AG10803 (cell line): Measurements from ENCODE around the gene KAZALD1.
A peak's percentile ranks its signal among the peaks of the same experiment; 100 is the strongest.

Experiments used
- DNase-seq: peaks from one replicate; pipeline ENCODE4 v3.0.0; 2010; ENCODE audit warnings: low read depth
- H3K4me3 ChIP-seq: 2 replicates; pipeline ENCODE4 v1.5.1; 2011; ENCODE audit warnings: mild to moderate bottlenecking, low read length, control low read depth
- TF ChIP-seq, protein P1 (sequence below): conservative IDR thresholded peaks from 2 replicates; pipeline ENCODE4 v1.5.1; 2011; ENCODE audit warnings: mild to moderate bottlenecking, low read length, control low read depth, inconsistent platforms

The KAZALD1 gene

DNA sequence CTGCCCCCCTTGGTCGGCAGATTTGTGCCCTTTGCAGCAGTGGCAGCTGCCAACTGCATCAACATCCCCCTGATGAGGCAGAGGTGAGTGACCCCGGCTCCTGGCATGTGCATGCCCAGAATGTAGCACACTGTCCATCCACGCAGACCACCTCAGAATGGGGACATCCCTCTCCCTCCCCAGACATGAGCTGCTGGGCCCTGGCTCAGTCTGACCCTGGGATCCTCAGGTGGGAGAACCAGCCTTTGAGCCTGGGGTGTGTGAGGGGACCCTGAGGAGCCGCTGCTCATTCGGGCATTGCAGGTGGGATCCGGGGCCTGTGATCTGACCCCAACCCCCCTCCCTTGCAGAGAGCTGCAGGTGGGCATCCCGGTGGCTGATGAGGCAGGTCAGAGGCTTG lies 25.1 kb upstream of the KAZALD1 start:
- TF ChIP-seq, protein P1, sequence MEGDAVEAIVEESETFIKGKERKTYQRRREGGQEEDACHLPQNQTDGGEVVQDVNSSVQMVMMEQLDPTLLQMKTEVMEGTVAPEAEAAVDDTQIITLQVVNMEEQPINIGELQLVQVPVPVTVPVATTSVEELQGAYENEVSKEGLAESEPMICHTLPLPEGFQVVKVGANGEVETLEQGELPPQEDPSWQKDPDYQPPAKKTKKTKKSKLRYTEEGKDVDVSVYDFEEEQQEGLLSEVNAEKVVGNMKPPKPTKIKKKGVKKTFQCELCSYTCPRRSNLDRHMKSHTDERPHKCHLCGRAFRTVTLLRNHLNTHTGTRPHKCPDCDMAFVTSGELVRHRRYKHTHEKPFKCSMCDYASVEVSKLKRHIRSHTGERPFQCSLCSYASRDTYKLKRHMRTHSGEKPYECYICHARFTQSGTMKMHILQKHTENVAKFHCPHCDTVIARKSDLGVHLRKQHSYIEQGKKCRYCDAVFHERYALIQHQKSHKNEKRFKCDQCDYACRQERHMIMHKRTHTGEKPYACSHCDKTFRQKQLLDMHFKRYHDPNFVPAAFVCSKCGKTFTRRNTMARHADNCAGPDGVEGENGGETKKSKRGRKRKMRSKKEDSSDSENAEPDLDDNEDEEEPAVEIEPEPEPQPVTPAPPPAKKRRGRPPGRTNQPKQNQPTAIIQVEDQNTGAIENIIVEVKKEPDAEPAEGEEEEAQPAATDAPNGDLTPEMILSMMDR, result no peak
- no peak for DNase-seq
- H3K4me3 ChIP-seq, result no peak overlapping the region

DNA sequence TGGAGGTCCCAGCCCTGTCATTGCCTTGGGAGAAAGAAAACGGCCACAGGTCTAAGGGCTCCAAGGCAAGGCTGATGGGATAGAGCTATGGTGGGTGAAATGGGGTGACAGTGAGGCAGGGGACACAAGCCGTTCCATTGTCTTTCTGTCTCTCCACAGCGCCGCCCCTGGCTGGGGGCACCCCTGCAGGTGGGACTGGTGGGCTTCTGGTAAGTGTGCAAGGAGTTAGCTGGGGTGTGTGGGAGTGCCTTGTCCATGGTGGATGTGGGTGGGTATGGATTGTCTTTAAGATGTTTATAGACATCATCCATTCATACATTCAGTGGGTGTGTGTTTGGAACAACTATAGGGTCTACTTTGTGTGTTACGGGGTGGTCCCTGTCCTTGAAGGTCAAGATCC lies 23.3 kb upstream of the KAZALD1 start:
- no peak for DNase-seq
- no peak overlapping the region for H3K4me3 ChIP-seq
- TF ChIP-seq, protein P1, result no peak

DNA sequence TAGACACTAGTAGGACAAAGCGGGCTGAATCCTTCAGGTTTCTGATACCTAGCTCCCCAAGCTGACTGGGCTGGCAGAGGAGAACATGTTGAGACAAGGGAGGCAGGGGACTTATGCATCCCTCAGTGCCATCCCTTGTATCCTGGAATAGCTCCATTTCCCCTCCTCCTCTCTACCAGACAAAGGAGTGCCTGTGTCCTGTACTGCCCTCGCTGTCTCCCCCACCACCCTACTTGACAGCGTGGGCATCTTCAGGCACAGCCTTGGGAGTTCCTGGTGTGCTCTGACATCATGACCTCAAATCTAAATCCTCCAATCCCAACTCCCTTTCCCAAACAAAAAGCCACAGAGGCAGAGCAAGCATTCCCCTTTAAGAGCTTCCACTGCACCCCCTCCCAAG lies 21.7 kb upstream of the KAZALD1 start:
- no peak for DNase-seq
- H3K4me3 ChIP-seq, result no peak overlapping the region
- TF ChIP-seq, protein P1, result no peak

DNA sequence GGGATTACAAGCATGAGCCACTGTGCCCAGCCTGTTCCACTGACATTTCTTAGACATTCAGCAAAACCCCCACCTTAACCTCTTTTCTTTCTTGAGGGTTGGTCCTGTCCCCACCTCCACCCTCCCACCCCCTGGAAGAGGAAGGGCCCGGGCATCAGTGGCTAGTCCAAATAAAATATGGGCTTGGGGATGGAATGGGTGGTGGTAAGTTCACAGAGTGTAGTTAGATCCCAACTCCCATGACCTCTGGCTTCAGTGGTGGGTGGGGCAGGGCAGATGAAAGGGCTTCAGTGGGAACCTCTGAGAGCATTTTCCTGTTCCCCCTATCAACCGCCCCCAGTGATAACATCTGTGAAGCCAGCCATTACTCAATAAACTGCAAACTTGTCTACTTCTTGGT lies 20.9 kb upstream of the KAZALD1 start:
- TF ChIP-seq, protein P1, result no peak
- H3K4me3 ChIP-seq, result no peak overlapping the region
- no peak for DNase-seq

DNA sequence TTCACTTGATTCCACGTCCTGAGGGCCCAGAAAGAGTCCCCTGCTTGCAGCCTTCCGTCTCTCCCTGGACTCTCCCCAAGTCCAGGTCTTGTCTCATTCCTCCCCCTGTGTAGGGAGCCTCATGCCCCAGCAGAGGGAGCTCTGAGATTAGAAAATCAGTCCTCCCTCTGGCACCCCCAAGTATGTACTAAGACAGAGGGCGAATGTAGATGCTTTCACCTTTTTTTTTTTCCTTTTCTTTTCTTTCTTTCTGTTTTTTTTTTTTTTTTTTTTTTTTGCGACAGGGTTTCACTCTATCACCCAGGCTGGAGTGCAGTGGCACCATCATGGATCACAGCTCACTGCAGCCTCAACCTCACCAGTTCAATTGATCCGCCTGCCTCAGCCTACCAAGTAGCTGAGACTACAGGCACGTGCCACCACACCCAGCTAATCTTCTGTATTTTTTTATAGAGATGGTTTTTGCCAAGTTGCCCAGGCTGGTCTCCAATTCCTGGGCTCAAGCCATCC lies 20.5 kb upstream of the KAZALD1 start:
- H3K4me3 ChIP-seq, result no peak overlapping the region
- DNase-seq, result peak; percentile 89
- TF ChIP-seq, protein P1, result peak; percentile 88

DNA sequence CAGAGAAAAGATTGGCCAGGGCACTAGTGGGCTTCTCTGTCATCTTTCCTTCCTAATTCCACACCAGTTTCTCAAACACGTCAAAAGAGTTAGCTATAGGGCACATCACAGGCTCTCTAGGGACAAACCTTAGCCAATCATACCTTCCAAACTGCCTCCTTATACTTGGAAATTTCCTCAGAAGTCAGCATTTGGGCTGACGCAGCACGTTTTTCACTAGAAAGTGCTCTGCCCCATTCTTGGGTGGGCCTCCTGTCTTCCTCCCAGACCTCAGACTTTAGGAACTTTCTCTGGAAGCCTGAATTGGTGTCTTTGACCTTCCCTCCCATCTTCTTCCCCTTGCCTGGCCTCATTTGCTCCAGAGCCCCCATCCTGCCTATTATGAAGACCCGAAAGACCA lies 19.7 kb upstream of the KAZALD1 start:
- DNase-seq, result no peak
- H3K4me3 ChIP-seq, result peak overlapping the region; percentile 69
- TF ChIP-seq, protein P1, result no peak

DNA sequence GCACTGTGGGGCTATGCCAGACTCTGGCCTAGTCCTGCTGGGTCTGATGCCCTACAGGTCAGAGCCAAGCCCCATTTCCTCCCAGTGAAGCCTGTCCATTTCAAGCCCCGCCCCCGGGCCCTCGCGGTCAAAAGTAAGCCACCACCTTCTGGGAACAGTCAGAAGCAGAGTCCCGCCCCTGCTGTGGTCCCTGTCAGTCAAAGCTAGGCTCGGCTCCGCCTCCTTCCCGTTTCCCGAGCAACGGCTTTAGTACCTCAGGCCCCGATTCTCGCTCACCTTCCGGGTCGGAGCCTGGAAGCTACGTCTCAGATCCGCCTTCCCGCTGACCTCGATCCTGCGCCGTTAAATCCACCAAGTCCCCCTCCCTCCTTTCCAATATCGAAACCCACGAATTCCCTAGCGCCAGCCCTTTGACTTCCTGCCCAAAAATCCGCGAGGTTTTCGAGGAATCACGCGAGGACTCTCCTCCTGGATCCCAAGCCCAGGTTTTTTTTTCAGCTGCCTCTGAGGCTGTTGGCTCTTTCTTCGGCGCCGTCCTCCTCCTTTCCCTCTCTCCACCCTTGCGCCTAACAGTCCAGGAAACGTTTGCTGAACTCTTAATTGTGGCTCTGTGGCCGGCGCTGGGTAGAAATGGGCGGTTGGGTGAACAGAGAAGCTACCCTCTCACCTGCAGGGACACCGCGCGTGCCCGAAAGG lies 19.0 kb upstream of the KAZALD1 start:
- peak; percentile 96 for DNase-seq
- TF ChIP-seq, protein P1, result no peak
- peak overlapping the region; percentile 69 for H3K4me3 ChIP-seq
